Upper lobe of right lung (tissue), 1 donor: ENCODE measurements around the gene ASCC3. TPM values are rescaled to one million over a fixed set of nuclear protein-coding genes. Genes with fewer than 3 reads are reported as not detected.

Experiments used
- ATAC-seq: fragments of 200-7000 bp; cut with Tn5 transposase; one replicate; pipeline ENCODE4 v1.9.1; 2020; ENCODE audit warnings: mild to moderate bottlenecking, moderate library complexity
- DNase-seq: peaks from one replicate; pipeline ENCODE4 v3.0.0-alpha.2; 2020
- H3K27ac ChIP-seq: fragments of 200-600 bp; one replicate; pipeline ENCODE4 v1.8.0; 2022
- H3K27me3 ChIP-seq: fragments of 200-600 bp; one replicate; pipeline ENCODE4 v1.8.0; 2022; ENCODE audit warnings: mild to moderate bottlenecking
- H3K36me3 ChIP-seq: fragments of 200-600 bp; one replicate; pipeline ENCODE4 v1.8.0; 2022
- H3K4me1 ChIP-seq: fragments of 200-600 bp; one replicate; pipeline ENCODE4 v1.8.0; 2022
- H3K4me3 ChIP-seq: fragments of 200-600 bp; one replicate; pipeline ENCODE4 v1.8.0; 2022; ENCODE audit warnings: mild to moderate bottlenecking
- H3K9me3 ChIP-seq: fragments of 200-600 bp; one replicate; pipeline ENCODE4 v1.8.0; 2022
- CTCF ChIP-seq: fragments of 200-600 bp; IDR thresholded peaks from one replicate; pipeline ENCODE4 v1.8.0; 2022; ENCODE audit warnings: antibody characterized with exemption
- intact Hi-C: fragments of 100-400 bp; cut with DNase I; formaldehyde crosslinking; loops from one replicate; pipeline ENCODE4 v1.11.0; 2022
- total RNA-seq: library from RNA; stranded (reverse); fragmentation: NEBNext Ultra II Directional; extraction: Animal tissue kit (Norgen Biotek cat#: 25700); gene quantifications from one replicate; pipeline ENCODE4 v1.2.1, GENCODE V29; 2021
- donor health status: DM: no; HTN: yes; CAD: no; lungs with severe emphysema.

Gene ASCC3
- total RNA-seq, 1 donor from 2014 or later: 39.5 TPM

DNA sequence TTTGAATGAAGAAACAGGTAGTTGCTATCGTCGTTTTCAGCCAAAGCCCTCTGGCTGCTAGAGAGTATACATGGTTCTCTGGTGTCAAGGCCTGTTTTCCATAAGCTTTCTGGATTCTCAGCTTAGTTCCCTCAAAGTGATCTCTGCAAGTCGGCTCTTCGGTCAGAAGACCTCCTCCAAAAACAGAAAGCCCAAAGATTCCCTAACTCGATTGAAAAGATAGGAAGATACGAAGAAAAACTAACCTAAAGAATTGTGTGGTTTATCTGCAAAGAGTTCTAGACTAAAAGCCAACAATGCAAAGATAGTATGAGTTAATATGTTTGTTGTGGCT lies 545 bp upstream of the ASCC3 start:
- no peak for TF ChIP-seq CTCF
- Histone ChIP-seq H3K9me3 (no peaks in the 10 kb centered on the region), H3K4me3 (peak overlapping the region; percentile 95), H3K27ac (peak overlapping the region; percentile 92), H3K36me3 (no peaks in the 10 kb centered on the region), H3K27me3 (no peaks in the 10 kb centered on the region), H3K4me1 (peaks cover 14% of the 10 kb centered on the region)
- intact Hi-C loops: no loop called here
- ATAC-seq (no peak), DNase-seq (no peak)

- Histone ChIP-seq H3K27me3 (no peaks in the 10 kb centered on the region), H3K4me1 (peaks cover 14% of the 10 kb centered on the region), H3K4me3 (peak overlapping the region; percentile 95), H3K9me3 (no peaks in the 10 kb centered on the region), H3K36me3 (no peaks in the 10 kb centered on the region), H3K27ac (peak overlapping the region; percentile 92)
- intact Hi-C loops: no loop called here
- TF ChIP-seq CTCF: no peak
- DNase-seq (no peak), ATAC-seq (no peak)
Observed at GRCh38 chr6:100880149-100880852, 828 bp downstream of the ASCC3 start.

GRCh38 chr6:100879317-100879716 lies 1.8 kb downstream of the ASCC3 start:
- no peak for TF ChIP-seq CTCF
- H3K27ac ChIP-seq: no peak overlapping the region
- intact Hi-C loops: no loop called here

DNA sequence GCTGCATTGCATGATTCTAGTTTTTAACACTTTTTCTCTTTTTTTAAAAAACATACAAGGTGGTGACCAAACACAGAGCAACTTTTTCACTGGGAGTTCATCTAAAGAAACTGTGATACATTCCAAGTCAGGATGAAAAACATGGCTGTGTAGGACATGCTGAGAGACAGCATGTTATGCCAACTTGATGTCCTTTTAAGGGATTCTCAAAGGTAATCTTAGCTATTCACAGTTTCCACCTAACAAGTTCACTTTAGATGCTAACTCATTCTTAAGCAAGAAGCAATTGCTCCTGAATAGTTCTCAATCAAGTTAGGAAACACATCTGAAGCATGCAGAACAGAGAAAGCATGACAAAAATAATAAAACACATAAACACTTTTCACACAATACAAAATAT lies 3.3 kb downstream of the ASCC3 start:
- no peak for TF ChIP-seq CTCF
- intact Hi-C loops: no loop called here
- H3K27ac ChIP-seq: no peak overlapping the region

More at GRCh38 chr6:100879317-100879716, 1.8 kb downstream of the ASCC3 start:
- no peak for ATAC-seq
- Histone ChIP-seq H3K27me3 (no peaks in the 10 kb centered on the region), H3K36me3 (no peaks in the 10 kb centered on the region), H3K4me3 (no peak overlapping the region), H3K4me1 (peaks cover 14% of the 10 kb centered on the region), H3K9me3 (no peaks in the 10 kb centered on the region)
- DNase-seq: no peak

DNA sequence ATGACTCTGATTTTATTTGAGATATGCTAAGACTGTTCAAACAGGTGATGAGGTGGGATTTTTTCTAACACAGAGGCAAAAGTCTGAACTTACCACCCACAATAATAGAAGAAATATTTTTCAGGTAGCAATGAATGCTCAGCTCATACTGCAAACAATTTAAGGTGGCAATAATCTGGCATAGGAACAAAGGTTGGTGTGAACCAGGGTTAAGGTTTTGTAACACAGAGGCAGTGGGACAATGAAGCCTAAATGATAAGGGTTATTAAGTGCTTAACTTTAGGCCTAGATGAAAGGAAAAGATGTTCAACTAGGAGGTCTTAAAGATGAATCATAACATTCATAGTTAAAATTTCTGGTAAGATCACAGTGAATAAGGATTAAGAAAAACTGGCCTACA lies 4.9 kb downstream of the ASCC3 start:
- Histone ChIP-seq H3K27me3 (no peaks in the 10 kb centered on the region), H3K9me3 (no peaks in the 10 kb centered on the region), H3K4me1 (peaks cover 9% of the 10 kb centered on the region), H3K36me3 (no peaks in the 10 kb centered on the region), H3K4me3 (no peak overlapping the region), H3K27ac (no peak overlapping the region)
- intact Hi-C loops: no loop called here
- DNase-seq (no peak), ATAC-seq (no peak)
- no peak for TF ChIP-seq CTCF

More for the DNA sequence above, 3.3 kb downstream of the ASCC3 start:
- no peak for ATAC-seq
- Histone ChIP-seq H3K27me3 (no peaks in the 10 kb centered on the region), H3K36me3 (no peaks in the 10 kb centered on the region), H3K4me3 (no peak overlapping the region), H3K4me1 (peaks cover 14% of the 10 kb centered on the region), H3K9me3 (no peaks in the 10 kb centered on the region)
- no peak for DNase-seq

- ATAC-seq (no peak), DNase-seq (no peak)
- no peak overlapping the region for H3K4me3 ChIP-seq
- H3K4me1 ChIP-seq: no peaks in the 10 kb centered on the region
- no peaks in the 10 kb centered on the region for H3K9me3 ChIP-seq
- TF ChIP-seq CTCF: no peak
- no peak overlapping the region for H3K27ac ChIP-seq
- no peaks in the 10 kb centered on the region for H3K27me3 ChIP-seq
- intact Hi-C loops: no loop called here
- peaks cover 39% of the 10 kb centered on the region for H3K36me3 ChIP-seq
Observed at GRCh38 chr6:100865525-100865924, 15.6 kb downstream of the ASCC3 start.
